ENCODE measurements around the gene CST5. TPM values are rescaled to one million over a fixed set of nuclear protein-coding genes. Genes with fewer than 3 reads are reported as not detected.
"Not testable (repeated sequence)": the region's sequence is repeated elsewhere in the genome, so short reads cannot be mapped to it uniquely, and the experiment has no call there.

Gene CST5
- polyA plus RNA-seq, 2 donors, result 0.16 TPM; not detected in 1

DNA sequence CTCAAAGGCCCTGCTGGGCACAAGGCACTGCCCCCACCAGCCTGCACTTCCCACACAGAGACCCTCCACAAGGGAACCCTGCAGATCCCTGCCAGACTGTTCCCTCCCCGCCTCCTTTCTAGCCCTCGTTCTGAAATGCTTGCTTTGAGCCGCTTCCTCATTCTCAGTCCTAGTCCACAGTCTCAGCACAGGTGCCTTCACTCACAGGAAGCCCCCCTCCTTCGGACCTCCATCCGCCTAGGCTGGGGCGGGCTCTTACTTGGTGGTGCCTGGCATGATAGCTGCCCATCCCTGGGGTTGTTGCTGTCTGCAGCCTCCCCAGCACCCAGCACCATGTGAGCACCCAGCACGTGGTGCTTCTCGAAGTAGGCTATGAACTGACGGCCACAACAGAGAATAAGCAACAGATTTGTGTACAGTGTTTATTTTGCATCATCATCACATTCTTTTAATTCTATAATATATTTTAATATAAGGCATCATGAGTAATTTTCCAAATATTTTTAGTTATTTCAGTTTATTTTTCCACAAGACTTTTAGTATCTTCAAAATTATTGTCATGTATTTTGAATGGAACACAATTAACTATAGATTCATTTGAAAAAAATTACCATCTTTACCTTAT lies 12.3 kb downstream of the CST5 start:
- WGBS, 2 donors, result 53 to 56% methylated on average over 9 of the region's 9 CpGs
- H3K27ac ChIP-seq (ENCODE audit: low read depth in 2 of 2, low read length in 1 of 2), result no peak overlapping the region
- no peaks in the 10 kb centered on the region for H3K27me3 ChIP-seq (ENCODE audit: control insufficient read depth in 1 of 2, insufficient read depth in 2 of 2, low read length in 2 of 2)
- H3K36me3 ChIP-seq (ENCODE audit: control insufficient read depth in 2 of 2, insufficient read depth in 2 of 2, low read length in 1 of 2), result no peaks in the 10 kb centered on the region
- peaks cover 0 to 3% of the 10 kb centered on the region in 2 donors for H3K9me3 ChIP-seq (ENCODE audit: control insufficient read depth in 2 of 2, insufficient read depth in 1 of 2, low read depth in 1 of 2, low read length in 1 of 2)
- H3K4me3 ChIP-seq (ENCODE audit: low read depth in 1 of 2, low read length in 2 of 2), result no peak overlapping the region
- H3K4me1 ChIP-seq (ENCODE audit: control insufficient read depth in 2 of 2, insufficient read depth in 2 of 2, low read length in 1 of 2), result no peaks in the 10 kb centered on the region

DNA sequence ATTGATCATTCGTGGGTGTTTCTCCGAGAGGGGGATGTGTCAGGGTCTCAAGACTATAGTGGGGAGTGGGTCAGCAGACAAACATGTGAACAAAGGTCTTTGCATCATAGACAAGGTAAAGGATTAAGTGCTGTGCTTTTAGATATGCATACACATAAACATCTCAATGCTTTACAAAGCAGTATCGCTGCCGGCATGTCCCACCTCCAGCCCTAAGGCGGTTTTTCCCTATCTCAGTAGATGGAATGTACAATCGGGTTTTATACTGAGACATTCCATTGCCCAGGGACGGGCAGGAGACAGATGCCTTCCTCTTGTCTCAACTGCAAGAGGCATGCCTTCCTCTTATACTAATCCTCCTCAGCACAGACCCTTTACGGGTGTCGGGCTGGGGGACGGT lies 18.8 kb downstream of the CST5 start:
- H3K36me3 ChIP-seq (ENCODE audit: control insufficient read depth in 2 of 2, insufficient read depth in 2 of 2, low read length in 1 of 2); H3K27me3 ChIP-seq (ENCODE audit: control insufficient read depth in 1 of 2, insufficient read depth in 2 of 2, low read length in 2 of 2); H3K27ac ChIP-seq (ENCODE audit: low read depth in 2 of 2, low read length in 1 of 2); H3K4me1 ChIP-seq (ENCODE audit: control insufficient read depth in 2 of 2, insufficient read depth in 2 of 2, low read length in 1 of 2); H3K4me3 ChIP-seq (ENCODE audit: low read depth in 1 of 2, low read length in 2 of 2); H3K9me3 ChIP-seq (ENCODE audit: control insufficient read depth in 2 of 2, insufficient read depth in 1 of 2, low read depth in 1 of 2, low read length in 1 of 2): not testable (repeated sequence)
- WGBS, 2 donors, result 59 to 62% methylated on average over 9 of the region's 10 CpGs

DNA sequence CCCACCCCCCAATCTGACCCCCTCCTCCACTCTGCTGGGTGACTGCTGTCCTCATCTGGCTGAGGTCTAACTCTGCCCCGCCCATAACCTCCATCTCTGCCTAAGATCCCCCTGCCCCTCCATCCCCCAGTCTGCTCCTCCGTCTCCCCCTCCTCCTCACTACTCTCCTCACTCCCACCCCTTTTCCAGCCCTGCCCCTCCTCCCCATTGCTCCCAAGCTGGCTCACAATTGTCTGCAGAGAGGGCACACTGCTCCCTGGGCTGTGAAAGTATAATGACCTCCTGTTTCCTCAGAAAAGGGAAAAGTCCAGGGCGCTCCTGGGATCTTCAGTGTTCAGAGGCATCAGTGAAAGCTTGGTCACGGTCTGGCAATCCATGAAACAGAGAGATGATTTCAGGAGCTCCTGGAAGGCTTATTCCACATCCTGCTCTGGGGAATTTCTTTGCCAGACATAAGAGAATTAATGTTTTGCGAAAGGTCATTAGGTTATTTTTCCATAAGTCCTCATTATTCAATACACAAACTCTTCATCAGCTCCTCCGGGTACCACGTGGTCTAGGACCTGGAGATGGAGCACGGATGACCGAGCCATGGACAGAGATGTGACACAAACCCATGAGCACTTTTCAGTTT lies 21.5 kb downstream of the CST5 start:
- 53 to 54% methylated on average over 8 to 9 of the region's 9 CpGs for WGBS, 2 donors
- Histone ChIP-seq H3K4me3 (ENCODE audit: low read depth in 1 of 2, low read length in 2 of 2) (no peak overlapping the region), H3K9me3 (ENCODE audit: control insufficient read depth in 2 of 2, insufficient read depth in 1 of 2, low read depth in 1 of 2, low read length in 1 of 2) (no peaks in the 10 kb centered on the region), H3K27me3 (ENCODE audit: control insufficient read depth in 1 of 2, insufficient read depth in 2 of 2, low read length in 2 of 2) (no peaks in the 10 kb centered on the region), H3K36me3 (ENCODE audit: control insufficient read depth in 2 of 2, insufficient read depth in 2 of 2, low read length in 1 of 2) (no peaks in the 10 kb centered on the region), H3K4me1 (ENCODE audit: control insufficient read depth in 2 of 2, insufficient read depth in 2 of 2, low read length in 1 of 2) (no peaks in the 10 kb centered on the region), H3K27ac (ENCODE audit: low read depth in 2 of 2, low read length in 1 of 2) (no peak overlapping the region)

DNA sequence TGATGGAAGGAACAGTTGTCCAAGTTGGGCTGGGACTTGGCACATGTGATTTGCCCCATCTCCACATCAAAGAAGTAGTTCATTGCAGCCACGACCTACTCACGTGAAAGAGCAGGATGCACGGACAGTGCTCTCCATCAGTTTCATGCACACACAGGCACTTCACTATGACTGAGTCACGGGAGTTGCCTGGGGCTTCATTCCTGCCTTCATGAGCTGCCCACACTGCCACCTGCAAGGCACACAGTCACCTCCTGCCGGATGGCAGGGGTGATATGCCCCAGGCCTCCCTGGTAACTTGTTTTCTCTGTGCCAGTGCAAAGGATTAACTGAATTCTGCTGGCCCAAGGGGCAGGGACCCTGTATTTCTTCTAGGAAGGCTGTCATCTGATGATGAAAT lies 22.8 kb downstream of the CST5 start:
- H3K36me3 ChIP-seq (ENCODE audit: control insufficient read depth in 2 of 2, insufficient read depth in 2 of 2, low read length in 1 of 2), result no peaks in the 10 kb centered on the region
- H3K9me3 ChIP-seq (ENCODE audit: control insufficient read depth in 2 of 2, insufficient read depth in 1 of 2, low read depth in 1 of 2, low read length in 1 of 2), result no peaks in the 10 kb centered on the region
- 56 to 59% methylated on average over 5 of the region's 5 CpGs for WGBS, 2 donors
- H3K4me1 ChIP-seq (ENCODE audit: control insufficient read depth in 2 of 2, insufficient read depth in 2 of 2, low read length in 1 of 2), result no peaks in the 10 kb centered on the region
- no peak overlapping the region for H3K4me3 ChIP-seq (ENCODE audit: low read depth in 1 of 2, low read length in 2 of 2)
- H3K27me3 ChIP-seq (ENCODE audit: control insufficient read depth in 1 of 2, insufficient read depth in 2 of 2, low read length in 2 of 2), result no peaks in the 10 kb centered on the region
- H3K27ac ChIP-seq (ENCODE audit: low read depth in 2 of 2, low read length in 1 of 2), result no peak overlapping the region

DNA sequence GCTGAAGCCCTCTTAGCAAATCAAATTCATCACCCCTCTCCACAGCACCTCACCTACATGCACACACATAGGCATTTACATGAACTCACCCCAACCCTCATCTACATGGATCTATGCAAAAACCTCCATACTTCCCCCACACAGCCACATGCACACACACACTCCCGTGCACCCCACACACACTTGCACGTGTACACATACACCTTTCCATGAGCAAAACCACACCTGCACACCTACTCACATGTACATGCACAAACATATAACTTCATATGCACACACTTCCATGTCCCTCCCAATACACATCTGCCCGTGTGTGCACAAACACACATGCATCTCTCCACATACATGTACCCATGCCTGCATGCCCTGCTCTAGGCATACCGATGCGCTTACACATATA lies 23.3 kb downstream of the CST5 start:
- Histone ChIP-seq H3K9me3 (ENCODE audit: control insufficient read depth in 2 of 2, insufficient read depth in 1 of 2, low read depth in 1 of 2, low read length in 1 of 2) (no peaks in the 10 kb centered on the region), H3K4me3 (ENCODE audit: low read depth in 1 of 2, low read length in 2 of 2) (no peak overlapping the region), H3K36me3 (ENCODE audit: control insufficient read depth in 2 of 2, insufficient read depth in 2 of 2, low read length in 1 of 2) (no peaks in the 10 kb centered on the region), H3K27me3 (ENCODE audit: control insufficient read depth in 1 of 2, insufficient read depth in 2 of 2, low read length in 2 of 2) (no peaks in the 10 kb centered on the region), H3K27ac (ENCODE audit: low read depth in 2 of 2, low read length in 1 of 2) (no peak overlapping the region), H3K4me1 (ENCODE audit: control insufficient read depth in 2 of 2, insufficient read depth in 2 of 2, low read length in 1 of 2) (no peaks in the 10 kb centered on the region)
- 88 to 100% methylated on average over 5 of the region's 5 CpGs for WGBS, 2 donors

DNA sequence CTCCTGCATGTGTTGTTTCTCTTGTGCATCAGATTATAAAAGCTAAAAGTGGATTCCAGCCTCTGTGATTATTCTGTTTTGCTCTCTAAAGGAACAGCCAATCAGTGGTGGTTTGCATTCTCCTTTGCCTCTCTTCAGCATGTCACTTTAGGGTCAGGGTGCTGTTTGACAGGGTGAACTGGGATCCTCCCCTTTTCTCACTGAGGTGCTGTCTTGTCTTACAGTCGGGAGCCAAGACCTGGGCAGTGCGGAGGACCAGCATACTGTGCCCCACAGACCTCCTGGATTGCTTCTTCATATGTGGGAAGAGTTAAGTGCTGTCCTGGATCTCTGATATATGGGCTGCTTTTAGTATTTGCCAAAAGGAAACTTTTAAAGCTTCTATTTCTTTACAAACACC lies 37.9 kb downstream of the CST5 start:
- WGBS, 2 donors, result 48 to 59% methylated on average over 2 of the region's 2 CpGs
- no peak overlapping the region for H3K27ac ChIP-seq (ENCODE audit: low read depth in 2 of 2, low read length in 1 of 2)
- no peaks in the 10 kb centered on the region for H3K27me3 ChIP-seq (ENCODE audit: control insufficient read depth in 1 of 2, insufficient read depth in 2 of 2, low read length in 2 of 2)
- no peaks in the 10 kb centered on the region for H3K36me3 ChIP-seq (ENCODE audit: control insufficient read depth in 2 of 2, insufficient read depth in 2 of 2, low read length in 1 of 2)
- no peaks in the 10 kb centered on the region for H3K4me1 ChIP-seq (ENCODE audit: control insufficient read depth in 2 of 2, insufficient read depth in 2 of 2, low read length in 1 of 2)
- no peak overlapping the region for H3K4me3 ChIP-seq (ENCODE audit: low read depth in 1 of 2, low read length in 2 of 2)
- no peaks in the 10 kb centered on the region for H3K9me3 ChIP-seq (ENCODE audit: control insufficient read depth in 2 of 2, insufficient read depth in 1 of 2, low read depth in 1 of 2, low read length in 1 of 2)

DNA sequence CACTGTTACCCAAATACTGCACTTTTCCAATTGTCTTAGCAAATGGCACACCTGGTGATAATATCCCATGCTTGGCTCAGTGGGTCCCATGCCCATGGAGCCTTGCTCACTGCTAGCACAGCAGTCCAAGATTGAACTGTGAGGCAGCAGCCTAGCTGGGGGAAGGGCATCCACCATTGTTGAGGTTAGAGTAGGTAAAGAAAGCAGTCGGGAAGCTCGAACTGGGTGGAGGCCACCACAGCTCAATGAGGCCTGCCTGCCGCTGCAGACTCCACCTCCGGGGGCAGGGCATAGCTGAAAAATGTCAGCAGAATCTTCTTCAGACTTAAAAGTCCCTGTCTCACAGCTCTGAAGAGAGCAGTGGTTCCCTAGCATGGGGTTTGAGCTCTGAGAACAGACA lies 43.8 kb downstream of the CST5 start:
- WGBS, 2 donors, result 63 to 64% methylated on average over 4 of the region's 4 CpGs
- Histone ChIP-seq H3K36me3 (ENCODE audit: control insufficient read depth in 2 of 2, insufficient read depth in 2 of 2, low read length in 1 of 2) (no peaks in the 10 kb centered on the region), H3K9me3 (ENCODE audit: control insufficient read depth in 2 of 2, insufficient read depth in 1 of 2, low read depth in 1 of 2, low read length in 1 of 2) (peaks cover 0 to 6% of the 10 kb centered on the region in 2 donors), H3K4me1 (ENCODE audit: control insufficient read depth in 2 of 2, insufficient read depth in 2 of 2, low read length in 1 of 2) (no peaks in the 10 kb centered on the region), H3K4me3 (ENCODE audit: low read depth in 1 of 2, low read length in 2 of 2) (no peak overlapping the region), H3K27me3 (ENCODE audit: control insufficient read depth in 1 of 2, insufficient read depth in 2 of 2, low read length in 2 of 2) (no peaks in the 10 kb centered on the region), H3K27ac (ENCODE audit: low read depth in 2 of 2, low read length in 1 of 2) (no peak overlapping the region)

DNA sequence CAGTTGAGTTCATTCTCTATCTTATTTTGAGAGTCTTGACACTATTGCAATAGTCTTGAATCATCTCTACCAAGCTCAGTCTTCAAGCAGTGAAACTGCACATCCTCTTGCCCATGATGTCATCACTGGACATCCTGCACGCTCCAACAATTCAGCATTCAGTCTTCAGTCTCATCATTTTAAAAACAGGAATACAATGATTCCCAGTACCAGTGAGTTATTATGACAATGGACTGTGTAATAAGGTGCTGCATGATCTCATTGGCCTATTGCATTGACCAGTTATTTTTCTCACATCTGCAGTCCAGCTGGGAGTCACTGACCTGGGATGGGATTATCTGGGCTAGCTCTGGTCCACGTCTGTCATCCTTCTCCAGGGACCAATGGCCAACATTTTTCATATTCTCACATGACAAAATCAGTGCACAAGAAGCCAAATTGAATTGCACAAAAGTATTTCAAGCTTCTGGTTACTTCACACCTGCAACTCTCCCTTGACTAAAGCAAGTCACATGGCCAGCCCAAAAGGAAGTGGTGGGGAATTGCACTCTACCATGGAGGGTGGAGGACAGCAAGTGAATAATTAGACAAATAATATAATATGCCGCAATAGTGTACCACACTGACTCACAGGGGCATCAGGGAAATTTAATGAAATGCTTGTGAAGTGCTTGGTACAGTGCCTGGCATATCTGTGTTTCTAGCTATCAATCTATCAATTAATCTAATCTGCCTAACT lies 46.6 kb downstream of the CST5 start:
- Histone ChIP-seq H3K4me3 (ENCODE audit: low read depth in 1 of 2, low read length in 2 of 2) (no peak overlapping the region), H3K9me3 (ENCODE audit: control insufficient read depth in 2 of 2, insufficient read depth in 1 of 2, low read depth in 1 of 2, low read length in 1 of 2) (peaks cover 0 to 13% of the 10 kb centered on the region in 2 donors), H3K36me3 (ENCODE audit: control insufficient read depth in 2 of 2, insufficient read depth in 2 of 2, low read length in 1 of 2) (no peaks in the 10 kb centered on the region), H3K27me3 (ENCODE audit: control insufficient read depth in 1 of 2, insufficient read depth in 2 of 2, low read length in 2 of 2) (no peaks in the 10 kb centered on the region), H3K27ac (ENCODE audit: low read depth in 2 of 2, low read length in 1 of 2) (no peak overlapping the region), H3K4me1 (ENCODE audit: control insufficient read depth in 2 of 2, insufficient read depth in 2 of 2, low read length in 1 of 2) (no peaks in the 10 kb centered on the region)
- WGBS, 2 donors, result 53 to 72% methylated on average over 3 of the region's 3 CpGs

DNA sequence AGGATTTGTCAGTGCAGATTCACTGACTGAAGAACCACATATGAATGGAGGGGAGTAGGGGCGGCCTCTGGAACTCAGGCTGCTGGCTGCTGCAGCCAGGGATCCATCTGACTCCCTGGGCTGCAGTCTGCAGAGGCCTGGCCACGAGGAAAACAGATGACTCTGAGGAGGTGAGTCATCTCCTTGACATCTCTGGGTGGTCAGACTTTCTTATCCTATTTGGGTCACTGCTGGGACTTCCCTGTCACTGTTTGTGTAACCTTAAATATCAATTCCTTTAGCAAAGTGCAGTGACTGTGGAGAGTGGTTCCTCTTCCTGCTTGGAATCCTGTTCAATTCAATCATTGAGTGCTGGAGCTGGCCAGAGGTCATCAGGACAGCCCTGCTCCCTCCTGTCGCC lies 47.6 kb downstream of the CST5 start:
- not testable (repeated sequence) for H3K4me1 ChIP-seq (ENCODE audit: control insufficient read depth in 2 of 2, insufficient read depth in 2 of 2, low read length in 1 of 2); H3K27me3 ChIP-seq (ENCODE audit: control insufficient read depth in 1 of 2, insufficient read depth in 2 of 2, low read length in 2 of 2); H3K27ac ChIP-seq (ENCODE audit: low read depth in 2 of 2, low read length in 1 of 2); H3K4me3 ChIP-seq (ENCODE audit: low read depth in 1 of 2, low read length in 2 of 2); H3K36me3 ChIP-seq (ENCODE audit: control insufficient read depth in 2 of 2, insufficient read depth in 2 of 2, low read length in 1 of 2)
- WGBS, 2 donors, result 43 to 45% methylated on average over 3 of the region's 3 CpGs
- peaks cover 0 to 13% of the 10 kb centered on the region in 2 donors for H3K9me3 ChIP-seq (ENCODE audit: control insufficient read depth in 2 of 2, insufficient read depth in 1 of 2, low read depth in 1 of 2, low read length in 1 of 2)
